ENCODE results near the gene MPRIP. TPM values are rescaled to one million over a fixed set of nuclear protein-coding genes. Genes with fewer than 3 reads are reported as not detected.

The MPRIP gene
- total and polyA plus RNA-seq, 2 donors (not counting 1 experiment from before 2014, with no cell fraction given), result 130 to 299 TPM

DNA sequence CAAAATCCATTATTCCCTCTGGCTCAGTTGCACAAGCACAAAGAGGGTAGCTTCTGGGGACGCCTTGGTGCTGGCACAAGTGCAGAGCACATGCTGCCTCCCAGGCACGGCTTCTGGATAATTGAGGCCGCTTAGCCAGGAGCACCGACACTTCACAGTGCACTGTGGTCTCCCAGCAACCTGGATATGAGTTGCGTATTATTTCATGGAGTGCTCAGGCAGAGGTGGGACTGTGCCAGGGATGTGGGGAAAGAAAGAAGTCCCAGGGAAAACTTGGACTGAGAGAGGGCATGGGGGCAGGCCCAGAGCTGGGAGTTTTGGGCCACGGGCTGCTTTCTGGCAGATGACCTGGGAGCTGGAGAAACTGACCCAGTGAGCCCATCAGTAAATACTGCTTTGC, 37.5 kb downstream of the MPRIP start:
- no peak for DNase-seq
- Histone ChIP-seq H3K4me2 (replicated peaks; ENCODE audit: low read depth, low read length, poor library complexity, severe bottlenecking) (no peak overlapping the region), H4K20me1 (ENCODE audit: control insufficient read depth, insufficient read depth, low read length, poor library complexity, severe bottlenecking) (peaks cover 98% of the 10 kb centered on the region), H3K9me3 (ENCODE audit: control extremely low read depth in 1 of 3, control insufficient read depth in 2 of 3, insufficient read depth in 1 of 3, low read length in 2 of 3) (no peaks in the 10 kb centered on the region), H2AFZ (ENCODE audit: insufficient read depth, low read depth, low read length, poor library complexity, severe bottlenecking) (no peak overlapping the region), H3K36me3 (replicated peaks in 1 of 2; ENCODE audit: control extremely low read depth in 1 of 2, control insufficient read depth in 1 of 2, extremely low read depth in 1 of 2, insufficient read depth in 2 of 2, low read length in 1 of 2) (peaks cover 3 to 73% of the 10 kb centered on the region in 2 experiments), H3K27ac (ENCODE audit: low read length in 2 of 2) (no peak overlapping the region), H3K4me1 (ENCODE audit: control insufficient read depth in 2 of 2, insufficient read depth in 2 of 2, low read length in 2 of 2) (no peaks in the 10 kb centered on the region), H3K4me3 (ENCODE audit: control extremely low read depth in 1 of 5, extremely low read depth in 1 of 5, insufficient read depth in 1 of 5, low read depth in 2 of 5, low read length in 4 of 5) (no peak overlapping the region), H3K79me2 (ENCODE audit: control insufficient read depth, insufficient read depth, low read length) (peaks cover 98% of the 10 kb centered on the region), H3K9ac (ENCODE audit: low read length) (no peak overlapping the region), H3K27me3 (replicated peaks in 1 of 4; ENCODE audit: control extremely low read depth in 1 of 4, control insufficient read depth in 3 of 4, insufficient read depth in 4 of 4, low read length in 3 of 4) (no peaks in the 10 kb centered on the region)
- intact Hi-C loops (cut with micrococcal nuclease), result no loop called here
- TF ChIP-seq EZH2 (IDR thresholded peaks at IDR 0.05; ENCODE audit: borderline replicate concordance, insufficient read depth, low read depth, low read length, poor library complexity, severe bottlenecking), result no peak
- TF ChIP-seq, protein P1, sequence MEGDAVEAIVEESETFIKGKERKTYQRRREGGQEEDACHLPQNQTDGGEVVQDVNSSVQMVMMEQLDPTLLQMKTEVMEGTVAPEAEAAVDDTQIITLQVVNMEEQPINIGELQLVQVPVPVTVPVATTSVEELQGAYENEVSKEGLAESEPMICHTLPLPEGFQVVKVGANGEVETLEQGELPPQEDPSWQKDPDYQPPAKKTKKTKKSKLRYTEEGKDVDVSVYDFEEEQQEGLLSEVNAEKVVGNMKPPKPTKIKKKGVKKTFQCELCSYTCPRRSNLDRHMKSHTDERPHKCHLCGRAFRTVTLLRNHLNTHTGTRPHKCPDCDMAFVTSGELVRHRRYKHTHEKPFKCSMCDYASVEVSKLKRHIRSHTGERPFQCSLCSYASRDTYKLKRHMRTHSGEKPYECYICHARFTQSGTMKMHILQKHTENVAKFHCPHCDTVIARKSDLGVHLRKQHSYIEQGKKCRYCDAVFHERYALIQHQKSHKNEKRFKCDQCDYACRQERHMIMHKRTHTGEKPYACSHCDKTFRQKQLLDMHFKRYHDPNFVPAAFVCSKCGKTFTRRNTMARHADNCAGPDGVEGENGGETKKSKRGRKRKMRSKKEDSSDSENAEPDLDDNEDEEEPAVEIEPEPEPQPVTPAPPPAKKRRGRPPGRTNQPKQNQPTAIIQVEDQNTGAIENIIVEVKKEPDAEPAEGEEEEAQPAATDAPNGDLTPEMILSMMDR (IDR thresholded peaks at IDR 0.05), result no peak
- Mint-ChIP-seq H3K4me3 (no peak overlapping the region), H3K27ac (no peak overlapping the region), H3K4me1 (peaks cover 10% of the 10 kb centered on the region), H3K27me3 (no peaks in the 10 kb centered on the region), H3K9me3 (ENCODE audit: insufficient read depth) (no peaks in the 10 kb centered on the region)
- ChIA-PET CTCF (no interaction called here), POLR2A (no interaction called here)
- WGBS (ENCODE audit: insufficient coverage), result 100% methylated on average over 6 of the region's 6 CpGs
- ATAC-seq (ENCODE audit: low read depth), result no peak

DNA sequence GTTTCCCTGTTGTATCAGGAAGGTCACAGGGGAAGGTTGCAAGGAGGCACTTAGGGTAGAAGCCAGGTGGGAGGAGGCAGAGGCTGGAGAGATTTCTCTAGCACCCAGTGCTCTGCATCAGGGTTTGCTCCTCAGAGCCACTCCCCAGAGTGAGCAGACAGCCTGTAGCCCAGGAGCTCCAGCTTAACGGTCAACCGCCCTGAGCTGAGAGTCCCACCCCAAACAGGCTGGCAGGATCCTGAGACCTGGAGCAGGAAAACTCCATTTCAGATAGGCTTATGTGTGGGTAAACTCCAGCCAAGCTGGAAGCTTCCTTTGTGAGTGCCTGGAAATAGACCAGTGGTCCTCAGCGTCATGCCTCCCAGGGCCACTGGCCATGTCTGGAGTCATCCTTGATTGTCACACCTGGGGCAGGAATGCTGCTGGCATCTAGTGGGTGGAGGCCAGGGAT, 37.9 kb downstream of the MPRIP start:
- Histone ChIP-seq H3K4me1 (ENCODE audit: control insufficient read depth in 2 of 2, insufficient read depth in 2 of 2, low read length in 2 of 2) (no peaks in the 10 kb centered on the region), H3K9me3 (ENCODE audit: control extremely low read depth in 1 of 3, control insufficient read depth in 2 of 3, insufficient read depth in 1 of 3, low read length in 2 of 3) (no peaks in the 10 kb centered on the region), H3K9ac (ENCODE audit: low read length) (no peak overlapping the region), H3K4me2 (replicated peaks; ENCODE audit: low read depth, low read length, poor library complexity, severe bottlenecking) (no peak overlapping the region), H3K79me2 (ENCODE audit: control insufficient read depth, insufficient read depth, low read length) (peaks cover 98% of the 10 kb centered on the region), H2AFZ (ENCODE audit: insufficient read depth, low read depth, low read length, poor library complexity, severe bottlenecking) (no peak overlapping the region), H4K20me1 (ENCODE audit: control insufficient read depth, insufficient read depth, low read length, poor library complexity, severe bottlenecking) (peaks cover 98% of the 10 kb centered on the region), H3K27ac (ENCODE audit: low read length in 2 of 2) (no peak overlapping the region), H3K4me3 (ENCODE audit: control extremely low read depth in 1 of 5, extremely low read depth in 1 of 5, insufficient read depth in 1 of 5, low read depth in 2 of 5, low read length in 4 of 5) (no peak overlapping the region), H3K36me3 (replicated peaks in 1 of 2; ENCODE audit: control extremely low read depth in 1 of 2, control insufficient read depth in 1 of 2, extremely low read depth in 1 of 2, insufficient read depth in 2 of 2, low read length in 1 of 2) (peaks cover 3 to 76% of the 10 kb centered on the region in 2 experiments), H3K27me3 (replicated peaks in 1 of 4; ENCODE audit: control extremely low read depth in 1 of 4, control insufficient read depth in 3 of 4, insufficient read depth in 4 of 4, low read length in 3 of 4) (no peaks in the 10 kb centered on the region)
- Mint-ChIP-seq H3K4me1 (peaks cover 7% of the 10 kb centered on the region), H3K4me3 (no peak overlapping the region), H3K27ac (no peak overlapping the region), H3K9me3 (ENCODE audit: insufficient read depth) (no peaks in the 10 kb centered on the region), H3K27me3 (no peaks in the 10 kb centered on the region)
- intact Hi-C loops (cut with micrococcal nuclease), result no loop called here
- WGBS (ENCODE audit: insufficient coverage), result 96% methylated on average over 3 of the region's 3 CpGs
- ChIA-PET CTCF (no interaction called here), POLR2A (no interaction called here)
- DNase-seq (no peak), ATAC-seq (ENCODE audit: low read depth) (no peak)
- TF ChIP-seq EZH2 (IDR thresholded peaks at IDR 0.05; ENCODE audit: borderline replicate concordance, insufficient read depth, low read depth, low read length, poor library complexity, severe bottlenecking), result no peak
- TF ChIP-seq, protein P1 (IDR thresholded peaks at IDR 0.05), result no peak
